Esophagus squamous epithelium (tissue), 4 donors: ENCODE data around the gene TRIM59.

Experiments used
- CTCF ChIP-seq, 6 experiments: fragments of 450-650 bp in 4 of 6; fragments of 200-600 bp in 2 of 6; sonication (generic) in 2 of 6; IDR thresholded peaks; one replicate each; pipeline ENCODE4 v1.5.1; 2016 to 2019; ENCODE audit warnings: antibody characterized with exemption in 6 of 6, mild to moderate bottlenecking in 4 of 6, moderate library complexity in 4 of 6
- POLR2A ChIP-seq, 4 donors: fragments of 450-650 bp; IDR thresholded peaks; one replicate each; pipeline ENCODE4 v1.6.1; 2017; ENCODE audit warnings: antibody characterized with exemption in 4 of 4, mild to moderate bottlenecking in 4 of 4, moderate library complexity in 3 of 4

- TF ChIP-seq CTCF (IDR thresholded peaks at IDR 0.05), result peak in 1 of 6 experiments; percentile 4
- peak in 2 of 4 donors; percentile 29 to 80 for TF ChIP-seq POLR2A (IDR thresholded peaks at IDR 0.05)
These were observed at the start of gene TRIM59 for GRCh38 chr3:160449636-160450598.
